ENCODE measurements around the gene PTPN23.

The PTPN23 gene

GRCh38 chr3:47420511-47421484 is 40.0 kb downstream of the PTPN23 start:
- DNase-seq: peak; percentile 44

- DNase-seq: peak; percentile 49
Measured at GRCh38 chr3:47421741-47422649, 41.2 kb downstream of the PTPN23 start.

GRCh38 chr3:47422743-47423142 is 41.9 kb downstream of the PTPN23 start:
- no peak for DNase-seq

GRCh38 chr3:47423548-47424145 is 42.8 kb downstream of the PTPN23 start:
- no peak for DNase-seq

GRCh38 chr3:47424434-47425382 is 43.9 kb downstream of the PTPN23 start:
- no peak for DNase-seq

- no peak for DNase-seq
Measured at GRCh38 chr3:47425383-47425778, 44.6 kb downstream of the PTPN23 start.

- no peak for DNase-seq
Measured at GRCh38 chr3:47425959-47426358, 45.1 kb downstream of the PTPN23 start.

- DNase-seq: no peak
Measured at GRCh38 chr3:47427866-47428265, 47.0 kb downstream of the PTPN23 start.

GRCh38 chr3:47428662-47429061 is 47.8 kb downstream of the PTPN23 start:
- no peak for DNase-seq

GRCh38 chr3:47429476-47430270 is 48.9 kb downstream of the PTPN23 start:
- DNase-seq: no peak

- no peak for DNase-seq
Measured at GRCh38 chr3:47430606-47431005, 49.8 kb downstream of the PTPN23 start.

- no peak for DNase-seq
Measured at GRCh38 chr3:47431225-47431624, 50.4 kb downstream of the PTPN23 start.

GRCh38 chr3:47432673-47433072 is 51.9 kb downstream of the PTPN23 start:
- no peak for DNase-seq

- no peak for DNase-seq
Measured at GRCh38 chr3:47433796-47434195, 53.0 kb downstream of the PTPN23 start.

- no peak for DNase-seq
Measured at GRCh38 chr3:47434849-47435248, 54.0 kb downstream of the PTPN23 start.

GRCh38 chr3:47436180-47436579 is 55.4 kb downstream of the PTPN23 start:
- DNase-seq: no peak

- no peak for DNase-seq
Measured at GRCh38 chr3:47440131-47440530, 59.3 kb downstream of the PTPN23 start.

GRCh38 chr3:47441796-47442551 is 61.2 kb downstream of the PTPN23 start:
- no peak for DNase-seq

- DNase-seq: no peak
Measured at GRCh38 chr3:47443611-47443995, 62.8 kb downstream of the PTPN23 start.

- no peak for DNase-seq
Measured at GRCh38 chr3:47444103-47444502, 63.3 kb downstream of the PTPN23 start.

Data from NCI-H1105 treated with DMSO at 0.1 percent for 48 hours (cell line).